BE2C (cell line): ENCODE measurements around the gene TNPO3.

ENCODE experiments used
- DNase-seq: peaks from one replicate; pipeline ENCODE4 v3.0.0-alpha.2; 2020
- H3K27me3 ChIP-seq: fragments of 250-450 bp; sonication (Bioruptor Pico); 2 replicates; pipeline ENCODE4 v1.5.1; 2020; ENCODE audit warnings: mild to moderate bottlenecking
- H3K36me3 ChIP-seq: fragments of 250-450 bp; sonication (Bioruptor Pico); 2 replicates; pipeline ENCODE4 v1.5.1; 2020; ENCODE audit warnings: mild to moderate bottlenecking
- H3K4me1 ChIP-seq: fragments of 250-450 bp; sonication (Bioruptor Pico); 2 replicates; pipeline ENCODE4 v1.5.1; 2020
- H3K4me3 ChIP-seq: 2 replicates; pipeline ENCODE4 v1.5.1; 2011; ENCODE audit warnings: low read depth, low read length
- H3K9me3 ChIP-seq: fragments of 250-450 bp; sonication (Bioruptor Pico); 2 replicates; pipeline ENCODE4 v1.5.1; 2020
- TF ChIP-seq, protein P1 (sequence below): IDR thresholded peaks from 2 replicates; pipeline ENCODE4 v1.5.1; 2012; ENCODE audit warnings: mild to moderate bottlenecking, low read depth, low read length

TNPO3 gene

DNA sequence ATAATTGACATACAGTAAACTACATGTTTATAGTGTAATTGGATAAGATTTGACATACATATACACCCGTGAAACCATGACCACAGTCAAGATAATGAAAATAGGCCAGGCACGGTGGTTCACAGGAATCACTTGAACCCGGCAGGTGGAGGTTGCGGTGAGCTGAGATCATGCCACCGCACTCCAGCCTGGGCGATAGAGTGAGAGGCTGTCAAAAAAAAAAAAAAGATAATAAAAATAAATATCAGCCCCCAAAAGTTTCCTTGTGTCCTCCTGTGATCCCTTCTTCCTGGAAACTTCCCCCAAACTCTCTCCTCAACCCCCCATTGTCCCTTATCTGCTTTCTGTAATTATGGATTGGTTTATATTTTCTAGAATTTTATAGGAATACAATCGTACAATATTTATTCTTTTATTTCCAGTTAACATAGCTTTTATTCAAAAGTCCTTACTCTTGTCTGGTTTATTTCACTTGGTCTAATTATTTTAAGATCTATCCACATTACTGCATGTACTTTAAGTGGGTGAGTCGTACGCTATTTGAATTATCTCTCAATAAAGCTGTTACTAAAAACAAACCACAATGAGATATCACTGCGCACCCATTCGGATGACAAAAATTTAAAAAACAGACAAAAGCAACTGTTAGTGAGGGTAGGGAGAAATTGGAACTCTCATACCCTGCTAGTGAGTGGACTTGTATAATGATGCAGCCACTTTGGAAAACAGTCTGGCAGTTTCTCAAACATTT lies 30.1 kb upstream of the TNPO3 start:
- DNase-seq, result no peak
- no peaks in the 10 kb centered on the region for H3K4me1 ChIP-seq
- no peaks in the 10 kb centered on the region for H3K27me3 ChIP-seq
- H3K9me3 ChIP-seq, result no peaks in the 10 kb centered on the region
- H3K36me3 ChIP-seq, result no peaks in the 10 kb centered on the region
- no peak overlapping the region for H3K4me3 ChIP-seq
- TF ChIP-seq, protein P1, sequence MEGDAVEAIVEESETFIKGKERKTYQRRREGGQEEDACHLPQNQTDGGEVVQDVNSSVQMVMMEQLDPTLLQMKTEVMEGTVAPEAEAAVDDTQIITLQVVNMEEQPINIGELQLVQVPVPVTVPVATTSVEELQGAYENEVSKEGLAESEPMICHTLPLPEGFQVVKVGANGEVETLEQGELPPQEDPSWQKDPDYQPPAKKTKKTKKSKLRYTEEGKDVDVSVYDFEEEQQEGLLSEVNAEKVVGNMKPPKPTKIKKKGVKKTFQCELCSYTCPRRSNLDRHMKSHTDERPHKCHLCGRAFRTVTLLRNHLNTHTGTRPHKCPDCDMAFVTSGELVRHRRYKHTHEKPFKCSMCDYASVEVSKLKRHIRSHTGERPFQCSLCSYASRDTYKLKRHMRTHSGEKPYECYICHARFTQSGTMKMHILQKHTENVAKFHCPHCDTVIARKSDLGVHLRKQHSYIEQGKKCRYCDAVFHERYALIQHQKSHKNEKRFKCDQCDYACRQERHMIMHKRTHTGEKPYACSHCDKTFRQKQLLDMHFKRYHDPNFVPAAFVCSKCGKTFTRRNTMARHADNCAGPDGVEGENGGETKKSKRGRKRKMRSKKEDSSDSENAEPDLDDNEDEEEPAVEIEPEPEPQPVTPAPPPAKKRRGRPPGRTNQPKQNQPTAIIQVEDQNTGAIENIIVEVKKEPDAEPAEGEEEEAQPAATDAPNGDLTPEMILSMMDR, result no peak

DNA sequence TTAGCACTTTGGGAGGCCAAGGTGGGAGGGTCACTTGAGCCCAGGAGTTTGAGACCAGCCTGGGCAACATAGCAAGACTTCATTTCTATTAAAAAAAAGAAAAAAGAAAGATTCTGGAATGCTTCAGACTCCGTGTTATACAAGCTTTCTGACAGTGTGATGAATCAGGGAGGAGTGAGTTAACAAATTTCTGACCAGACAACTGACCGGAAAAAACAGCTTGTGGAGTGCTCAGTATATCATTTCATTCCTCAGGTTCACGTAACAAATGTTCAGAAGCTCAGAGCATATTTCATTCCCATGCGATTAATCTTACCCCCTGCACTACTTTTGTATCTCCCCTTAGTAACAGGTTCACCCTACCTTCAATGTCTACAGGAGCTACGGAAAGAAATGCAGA lies 28.6 kb upstream of the TNPO3 start:
- Histone ChIP-seq H3K36me3 (no peaks in the 10 kb centered on the region), H3K9me3 (no peaks in the 10 kb centered on the region; the same call in 1 of the 2 replicates), H3K27me3 (no peaks in the 10 kb centered on the region), H3K4me3 (no peak overlapping the region), H3K4me1 (no peaks in the 10 kb centered on the region)
- TF ChIP-seq, protein P1, result no peak
- no peak for DNase-seq

DNA sequence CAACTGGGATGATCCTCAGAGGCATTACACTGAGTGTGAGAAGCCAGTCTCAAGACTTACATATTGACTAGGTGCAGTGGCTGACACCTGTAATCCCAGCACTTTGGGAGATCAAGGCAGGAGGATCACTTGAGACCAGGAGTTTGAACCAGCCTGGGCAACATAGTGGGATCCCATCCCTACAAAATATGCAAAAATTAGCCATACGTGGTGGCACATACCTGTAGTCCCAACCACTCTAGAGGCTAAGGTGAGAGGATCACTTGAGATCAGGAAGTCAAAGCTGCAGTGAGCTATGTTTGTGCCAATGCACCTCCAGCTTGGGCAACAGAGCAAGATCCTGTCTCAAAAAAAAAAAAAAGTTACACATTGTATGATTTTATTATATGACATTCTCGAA lies 23.5 kb upstream of the TNPO3 start:
- Histone ChIP-seq H3K4me1 (no peaks in the 10 kb centered on the region), H3K9me3 (no peaks in the 10 kb centered on the region; the same call in 1 of the 2 replicates), H3K36me3 (no peaks in the 10 kb centered on the region), H3K27me3 (no peaks in the 10 kb centered on the region), H3K4me3 (no peak overlapping the region)
- DNase-seq, result no peak
- TF ChIP-seq, protein P1, result no peak

DNA sequence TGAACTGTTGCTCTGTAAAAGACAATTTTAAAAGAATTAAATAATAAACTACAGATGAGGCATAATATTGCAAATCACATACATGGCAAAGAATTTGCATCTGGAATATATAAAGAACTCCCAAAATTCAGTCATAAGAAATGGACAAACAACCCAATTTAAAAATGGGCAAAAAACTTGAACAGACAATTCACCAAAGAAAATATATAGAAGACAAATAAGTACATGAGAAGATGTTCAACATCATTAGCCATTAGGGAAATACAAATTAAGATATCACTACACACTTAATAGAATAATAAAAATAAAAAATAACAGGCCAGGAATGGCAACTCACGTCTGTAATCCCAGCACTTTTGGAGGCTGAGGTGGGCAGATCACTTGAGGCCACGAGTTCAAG lies 22.0 kb upstream of the TNPO3 start:
- no peaks in the 10 kb centered on the region for H3K27me3 ChIP-seq
- no peaks in the 10 kb centered on the region for H3K36me3 ChIP-seq
- H3K4me3 ChIP-seq, result no peak overlapping the region
- H3K9me3 ChIP-seq, result no peaks in the 10 kb centered on the region; the same call in 1 of the 2 replicates
- H3K4me1 ChIP-seq, result no peaks in the 10 kb centered on the region
- no peak for DNase-seq
- TF ChIP-seq, protein P1, result no peak

DNA sequence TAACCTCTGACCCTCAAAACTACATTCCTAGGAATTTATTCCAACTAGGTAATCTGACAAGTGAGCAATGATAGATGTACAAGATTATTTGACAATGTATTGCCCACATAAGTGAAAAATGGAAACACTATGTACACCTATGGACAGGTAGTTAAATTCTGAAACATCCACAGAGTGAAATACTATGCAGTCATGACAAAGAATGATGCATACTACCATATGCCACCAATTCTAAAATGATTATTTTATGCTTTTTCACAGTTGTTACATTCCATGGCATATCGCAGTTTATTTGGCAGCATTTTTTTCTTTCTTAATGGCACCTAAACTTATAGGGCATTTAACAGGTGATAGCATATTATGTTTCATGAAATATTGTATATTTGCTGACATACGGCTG lies 20.1 kb upstream of the TNPO3 start:
- no peaks in the 10 kb centered on the region for H3K4me1 ChIP-seq
- H3K9me3 ChIP-seq, result no peaks in the 10 kb centered on the region; the same call in 1 of the 2 replicates
- H3K4me3 ChIP-seq, result no peak overlapping the region
- DNase-seq, result no peak
- TF ChIP-seq, protein P1, result no peak
- no peaks in the 10 kb centered on the region for H3K36me3 ChIP-seq
- no peaks in the 10 kb centered on the region for H3K27me3 ChIP-seq

DNA sequence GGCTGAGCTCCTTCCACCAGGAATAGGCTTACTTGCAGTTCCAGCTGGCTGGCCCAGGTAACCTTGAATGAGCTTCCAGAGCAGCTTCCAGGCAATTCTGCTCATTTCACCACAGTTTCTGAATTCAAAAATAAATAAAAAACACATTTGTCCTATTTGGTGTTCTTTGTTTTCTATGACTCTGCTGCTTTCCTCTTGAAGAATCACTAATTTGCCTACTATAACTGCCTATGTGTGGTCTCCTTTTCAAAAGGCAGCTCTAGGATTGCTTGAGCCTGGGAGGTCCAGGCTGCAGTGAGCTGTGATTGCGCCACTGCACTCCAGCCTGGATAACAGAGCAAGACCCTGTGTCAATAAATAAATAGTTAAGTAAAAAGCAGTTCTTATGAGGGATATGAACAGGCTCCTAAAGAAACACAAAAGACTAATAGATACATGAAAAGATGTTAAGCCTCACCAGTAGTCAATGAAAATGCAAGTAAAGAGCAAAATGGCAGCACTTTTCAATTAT lies 19.5 kb upstream of the TNPO3 start:
- no peak for DNase-seq
- no peaks in the 10 kb centered on the region for H3K36me3 ChIP-seq
- H3K27me3 ChIP-seq, result no peaks in the 10 kb centered on the region
- H3K4me1 ChIP-seq, result no peaks in the 10 kb centered on the region
- no peaks in the 10 kb centered on the region; the same call in 1 of the 2 replicates for H3K9me3 ChIP-seq
- TF ChIP-seq, protein P1, result no peak
- no peak overlapping the region for H3K4me3 ChIP-seq
